GM12874 (cell line): Measurements from ENCODE around the gene C1orf232.

Source experiments
- CTCF ChIP-seq: IDR thresholded peaks from 2 replicates; pipeline ENCODE4 v1.5.1; 2011; ENCODE audit warnings: low read depth, mild to moderate bottlenecking, control low read depth, low read length, moderate library complexity; ENCODE audit not compliant: insufficient read depth

The C1orf232 gene

GRCh38 chr1:26134466-26134865, 34.3 kb downstream of the C1orf232 start:
- no peak for TF ChIP-seq CTCF

DNA sequence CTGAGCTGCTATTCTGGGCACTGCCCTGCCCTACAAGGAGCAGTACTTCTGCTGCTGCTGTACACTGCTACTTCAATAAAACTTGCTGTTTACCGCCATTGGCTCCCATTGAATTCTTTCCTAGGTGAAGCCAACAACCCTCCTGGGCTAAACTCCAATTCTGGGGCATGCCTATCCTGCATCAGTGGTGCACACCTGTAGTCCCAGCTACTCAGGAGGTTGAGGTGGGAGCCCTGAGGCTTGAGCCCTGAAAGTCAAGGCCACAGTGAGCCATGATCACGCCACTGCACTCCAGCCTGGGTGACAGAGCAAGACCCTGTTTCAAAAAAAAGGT, 36.0 kb downstream of the C1orf232 start:
- TF ChIP-seq CTCF = no peak

GRCh38 chr1:26132128-26132833, 36.5 kb downstream of the C1orf232 start:
- TF ChIP-seq CTCF = no peak

- no peak for TF ChIP-seq CTCF
Measured at GRCh38 chr1:26130695-26131094, 38.1 kb downstream of the C1orf232 start.

DNA sequence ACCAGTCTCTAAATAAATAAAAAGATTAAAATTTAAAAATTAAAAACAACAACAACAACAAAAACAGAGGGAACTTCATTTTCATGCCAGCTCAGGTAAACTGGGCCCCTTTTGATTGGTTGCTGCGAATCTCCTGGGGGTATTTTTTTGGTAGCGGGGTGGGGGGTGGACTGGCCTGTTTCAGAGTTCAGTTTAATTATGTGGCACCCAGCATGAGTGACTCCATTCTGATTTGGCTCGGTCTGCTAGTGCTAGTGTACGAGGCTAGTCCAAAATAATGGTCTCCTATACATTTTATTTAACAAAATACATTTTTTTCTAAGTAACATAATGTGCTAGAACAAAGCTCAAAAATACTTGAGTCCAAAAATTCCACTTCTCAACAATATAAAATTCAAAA, 39.0 kb downstream of the C1orf232 start:
- no peak for TF ChIP-seq CTCF

DNA sequence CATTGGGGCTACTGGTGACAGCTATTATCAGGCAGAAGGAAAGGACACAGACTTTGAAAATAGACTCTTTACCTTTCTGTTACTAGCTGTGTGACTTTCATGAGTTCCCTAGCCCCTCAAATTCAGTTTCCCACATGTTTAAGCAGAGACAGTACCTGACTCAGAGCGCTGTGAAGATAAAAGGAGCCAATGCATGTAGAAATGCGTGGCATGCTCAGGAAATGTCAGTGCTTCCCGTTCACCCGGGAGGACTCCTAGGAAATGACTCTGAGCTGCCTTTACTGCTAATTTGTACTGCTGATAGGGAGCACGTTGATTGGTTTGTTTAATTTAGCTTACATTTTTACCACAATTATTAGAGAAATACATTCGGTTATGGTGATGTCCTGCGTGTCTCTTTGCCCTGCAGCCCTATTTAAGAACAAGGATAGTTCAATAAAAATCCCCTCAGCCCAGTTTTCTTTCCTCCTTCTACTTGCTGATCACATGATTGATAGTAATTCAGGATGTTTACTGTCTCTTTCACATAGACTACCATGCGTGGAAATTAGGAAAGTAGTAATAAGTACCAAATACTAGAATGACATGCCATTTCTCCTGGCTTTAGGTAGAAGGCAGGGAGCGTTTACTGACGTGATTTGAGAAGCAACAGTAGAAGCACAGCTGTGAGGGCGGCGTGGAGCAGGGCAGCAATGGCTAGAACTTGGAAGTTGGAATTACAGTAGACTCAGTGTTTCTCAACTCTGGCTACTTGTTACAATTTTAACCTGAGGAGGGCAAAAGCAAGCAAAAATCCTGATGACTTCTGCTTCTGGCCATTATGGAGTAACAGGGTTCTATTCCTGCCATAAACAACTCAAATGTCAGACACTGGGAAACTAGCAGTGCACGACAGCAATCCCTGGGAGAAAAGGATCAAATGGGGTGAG, 41.3 kb downstream of the C1orf232 start:
- TF ChIP-seq CTCF = no peak

DNA sequence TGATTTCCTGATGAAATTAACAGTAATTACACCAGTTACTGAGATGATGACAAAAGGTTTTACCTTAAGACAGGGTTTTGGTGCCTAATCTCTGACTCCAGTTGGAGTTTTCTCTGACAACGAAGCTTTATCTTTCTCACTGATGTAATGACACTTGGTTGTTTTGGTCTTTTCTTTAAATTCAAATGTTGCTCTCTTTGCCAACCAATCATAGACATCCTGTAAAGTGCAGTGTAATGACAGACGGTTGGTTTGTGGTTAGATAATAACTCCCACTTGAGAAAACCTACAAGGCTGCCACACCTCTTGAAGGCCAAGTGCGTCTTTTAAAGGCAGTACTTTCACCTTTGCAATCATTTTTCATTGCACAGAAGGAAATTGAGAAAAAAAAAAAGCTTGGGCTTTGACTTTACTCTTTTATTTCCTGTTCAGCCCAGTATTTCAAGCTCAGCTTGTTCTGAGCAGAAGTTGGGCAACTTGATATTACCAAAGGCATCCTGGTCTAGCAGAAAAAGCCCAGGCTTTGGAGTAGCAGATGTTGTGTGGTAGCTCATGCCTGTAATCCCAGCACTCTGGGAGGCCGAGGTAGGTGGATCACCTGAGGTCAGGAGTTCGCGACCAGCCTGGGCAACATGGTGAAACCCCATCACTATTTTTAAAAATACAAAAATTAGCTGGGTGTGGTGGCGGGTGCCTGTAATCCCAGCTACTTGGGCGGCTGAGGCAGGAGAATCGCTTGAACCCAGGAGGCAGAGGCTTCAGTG, 42.3 kb downstream of the C1orf232 start:
- TF ChIP-seq CTCF = no peak
